K562 (cell line): Measurements from ENCODE around the gene CHSY1. TPM values are rescaled to one million over a fixed set of nuclear protein-coding genes. Genes with fewer than 3 reads are reported as not detected.

Experiments used
- FOXO4 ChIP-seq: fragments of 450-650 bp; formaldehyde crosslinking; IDR thresholded peaks from 2 replicates; pipeline ENCODE4 v1.4.0; 2020; ENCODE audit warnings: mild to moderate bottlenecking, moderate library complexity
- MAX ChIP-seq: sonication (generic); formaldehyde crosslinking; IDR thresholded peaks from 2 replicates; pipeline ENCODE4 v1.9.0; 2022; ENCODE audit warnings: mild to moderate bottlenecking, missing genetic modification reagents
- XRCC4 ChIP-seq: IDR thresholded peaks from one replicate; pipeline ENCODE4 v1.6.1; 2011; ENCODE audit not compliant: insufficient read depth, insufficient read length; ENCODE audit errors: extremely low read depth
- ZBTB43 ChIP-seq: sonication (generic); formaldehyde crosslinking; IDR thresholded peaks from 2 replicates; pipeline ENCODE4 v1.8.0; 2023; ENCODE audit warnings: mild to moderate bottlenecking, missing genetic modification reagents
- ZNF311 ChIP-seq: fragments of 250-450 bp; sonication (Bioruptor Pico); IDR thresholded peaks from 2 replicates; pipeline ENCODE4 v1.4.0; 2020; ENCODE audit warnings: mild to moderate bottlenecking, moderate library complexity
- ZNF609 ChIP-seq: sonication (generic); formaldehyde crosslinking; IDR thresholded peaks from 2 replicates; pipeline ENCODE4 v1.8.1; 2023; ENCODE audit warnings: missing genetic modification reagents, mild to moderate bottlenecking, borderline replicate concordance
- polyA plus RNA-seq, 8 experiments: library from polyadenylated mRNA; depleted of rRNA in 4 of 8; stranded (reverse) in 5 of 8; unstranded in 3 of 8; fragments of >200 nt; fragmentation: Nextera tagmentation in 2 of 8; fragmentation: Illumina TruSeq in 1 of 8; extraction: Ambion mirVana in 2 of 8; extraction: Trizol in 1 of 8; gene quantifications; 2 replicates each; pipeline versions ENCODE4 v1.2.1 to v1.2.3, GENCODE V29; 2011 to 2014; ENCODE audit warnings: inconsistent platforms in 1 of 8, missing spikeins in 1 of 8
- total RNA-seq, 7 experiments: library from RNA; depleted of rRNA in 6 of 7; stranded (reverse); fragments of >200 nt in 6 of 7; fragmentation: Illumina TruSeq in 2 of 7; extraction: Trizol in 2 of 7; gene quantifications; 2 replicates each; pipeline versions ENCODE4 v1.2.1 to v1.2.3, GENCODE V29; 2011 to 2021; ENCODE audit warnings: low replicate concordance in 1 of 7

Gene CHSY1
- total and polyA plus RNA-seq, 9 of the 15 experiments (the other 6 are each of a cell fraction or from before 2014, with no cell fraction given): 7.0 to 16.4 (median 13.4) TPM

GRCh38 chr15:101294731-101295606 lies 43.1 kb upstream of the CHSY1 start, which contains the start of gene SNRPA1 (continued):
- peak; percentile 88; the same call in 1 of the 2 replicates for TF ChIP-seq ZNF609 (CRISPR knock-in tag)
- TF ChIP-seq FOXO4 (CRISPR knock-in tag): no peak
- TF ChIP-seq XRCC4: no peak
- TF ChIP-seq ZNF311: no peak
- TF ChIP-seq MAX (CRISPR knock-in tag): peak; percentile 94
- TF ChIP-seq ZBTB43 (CRISPR knock-in tag): 0 out of 2 replicates have a peak, but pooled peaks have one; percentile 43
